Muscle layer of colon (tissue), 2 donors: ENCODE measurements around the gene ALDH9A1.
"Not testable (repeated sequence)": the region's sequence is repeated elsewhere in the genome, so short reads cannot be mapped to it uniquely, and the experiment has no call there.

Experiments
- H3K27ac ChIP-seq: one replicate; pipeline ENCODE4 v1.7.0; 2013; ENCODE audit warnings: low read depth, mild to moderate bottlenecking, low read length, moderate library complexity
- H3K27me3 ChIP-seq, 2 donors: one replicate each; pipeline ENCODE4 v1.7.0; 2013; ENCODE audit warnings: low read length in 2 of 2, mild to moderate bottlenecking in 2 of 2; ENCODE audit not compliant: insufficient read depth in 2 of 2, control insufficient read depth in 1 of 2
- H3K36me3 ChIP-seq: one replicate; pipeline ENCODE4 v1.7.0; 2013; ENCODE audit warnings: mild to moderate bottlenecking, low read length; ENCODE audit not compliant: insufficient read depth
- H3K4me1 ChIP-seq: one replicate; pipeline ENCODE4 v1.7.0; 2013; ENCODE audit warnings: mild to moderate bottlenecking, low read length; ENCODE audit not compliant: insufficient read depth
- H3K4me3 ChIP-seq, 2 donors: one replicate each; pipeline ENCODE4 v1.7.0; 2013; ENCODE audit warnings: low read length in 2 of 2, low read depth in 1 of 2, mild to moderate bottlenecking in 1 of 2, moderate library complexity in 1 of 2
- H3K9ac ChIP-seq: one replicate; pipeline ENCODE4 v1.7.0; 2013; ENCODE audit warnings: low read length
- H3K9me3 ChIP-seq: one replicate; pipeline ENCODE4 v1.7.0; 2013; ENCODE audit warnings: mild to moderate bottlenecking, low read length
- donor health status: abdominal sarcoma.
- donor health status: Adenocarcinoma of cecum.

The ALDH9A1 gene

GRCh38 chr1:165697881-165698760, at the start of gene ALDH9A1:
Gene ALDH9A1 (minus strand): TSS chr1:165698562. CDS start chr1:165698558, 4 bp downstream.
- no peaks in the 10 kb centered on the region for H3K36me3 ChIP-seq
- peak within 1 kb of the TSS; percentile 78 for H3K9ac ChIP-seq
- H3K9me3 ChIP-seq = no peaks in the 10 kb centered on the region
- H3K4me3 ChIP-seq = peak within 1 kb of the TSS; percentile 69 to 90
- H3K27ac ChIP-seq = peak within 1 kb of the TSS; percentile 89
- peaks cover 18% of the 10 kb centered on the region for H3K4me1 ChIP-seq
- H3K27me3 ChIP-seq = no peaks in the 10 kb centered on the region

- H3K9ac ChIP-seq = no peak overlapping the region
- no peak overlapping the region for H3K4me3 ChIP-seq
- no peak overlapping the region for H3K27ac ChIP-seq
- H3K9me3 ChIP-seq = no peaks in the 10 kb centered on the region
- H3K36me3 ChIP-seq = peaks cover 24% of the 10 kb centered on the region
- no peaks in the 10 kb centered on the region for H3K4me1 ChIP-seq
- H3K27me3 ChIP-seq = no peaks in the 10 kb centered on the region
These were observed 49.5 kb upstream of the ALDH9A1 start for GRCh38 chr1:165747632-165748447.

GRCh38 chr1:165744913-165745312, 46.6 kb upstream of the ALDH9A1 start:
- H3K27ac ChIP-seq, H3K9ac ChIP-seq, H3K4me1 ChIP-seq, H3K27me3 ChIP-seq, H3K9me3 ChIP-seq, H3K4me3 ChIP-seq: not testable (repeated sequence)
- H3K36me3 ChIP-seq = peaks cover 26% of the 10 kb centered on the region

GRCh38 chr1:165742194-165742593, 43.8 kb upstream of the ALDH9A1 start:
- Histone ChIP-seq H3K36me3 (peaks cover 26% of the 10 kb centered on the region), H3K27me3 (no peaks in the 10 kb centered on the region), H3K9ac (no peak overlapping the region), H3K4me1 (no peaks in the 10 kb centered on the region), H3K27ac (no peak overlapping the region), H3K9me3 (no peaks in the 10 kb centered on the region), H3K4me3 (no peak overlapping the region)

GRCh38 chr1:165738794-165739193, 40.4 kb upstream of the ALDH9A1 start:
- no peaks in the 10 kb centered on the region for H3K9me3 ChIP-seq
- no peak overlapping the region for H3K9ac ChIP-seq
- H3K27me3 ChIP-seq = no peaks in the 10 kb centered on the region
- H3K27ac ChIP-seq = no peak overlapping the region
- H3K4me1 ChIP-seq = no peaks in the 10 kb centered on the region
- H3K4me3 ChIP-seq = no peak overlapping the region
- H3K36me3 ChIP-seq = peaks cover 20% of the 10 kb centered on the region

GRCh38 chr1:165737196-165737595, 38.8 kb upstream of the ALDH9A1 start:
- H3K4me1 ChIP-seq = no peaks in the 10 kb centered on the region
- H3K36me3 ChIP-seq = peaks cover 11% of the 10 kb centered on the region
- no peaks in the 10 kb centered on the region for H3K27me3 ChIP-seq
- no peak overlapping the region for H3K27ac ChIP-seq
- no peak overlapping the region for H3K4me3 ChIP-seq
- no peaks in the 10 kb centered on the region for H3K9me3 ChIP-seq
- no peak overlapping the region for H3K9ac ChIP-seq

- no peak overlapping the region for H3K9ac ChIP-seq
- H3K36me3 ChIP-seq = no peaks in the 10 kb centered on the region
- no peak overlapping the region for H3K27ac ChIP-seq
- no peaks in the 10 kb centered on the region for H3K9me3 ChIP-seq
- H3K4me1 ChIP-seq = no peaks in the 10 kb centered on the region
- H3K4me3 ChIP-seq = no peak overlapping the region
- no peaks in the 10 kb centered on the region for H3K27me3 ChIP-seq
These were observed 36.5 kb upstream of the ALDH9A1 start for GRCh38 chr1:165734906-165735305.

GRCh38 chr1:165726841-165727240, 28.5 kb upstream of the ALDH9A1 start:
- Histone ChIP-seq H3K4me1 (no peaks in the 10 kb centered on the region), H3K27ac (no peak overlapping the region), H3K9ac (no peak overlapping the region), H3K27me3 (no peaks in the 10 kb centered on the region), H3K4me3 (no peak overlapping the region), H3K36me3 (peaks cover 20% of the 10 kb centered on the region), H3K9me3 (no peaks in the 10 kb centered on the region)

DNA sequence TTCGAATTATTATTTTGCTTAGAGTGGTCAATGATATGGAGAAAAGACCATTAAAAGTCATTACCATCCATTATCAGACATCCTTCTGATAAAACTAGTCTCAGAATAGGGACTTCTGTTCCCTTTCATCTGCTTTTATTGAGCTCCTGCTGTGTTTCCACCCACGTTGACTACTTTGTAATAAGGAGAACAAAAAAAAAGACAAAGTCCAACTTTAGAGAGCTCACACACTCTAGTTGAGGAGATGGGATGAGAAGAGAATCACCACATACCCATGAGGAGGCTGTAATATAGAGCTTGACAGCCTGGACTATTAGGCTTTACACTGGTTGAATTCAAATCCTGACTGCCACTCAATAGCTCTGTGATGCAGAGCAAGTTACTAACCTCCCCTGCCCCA, 27.8 kb upstream of the ALDH9A1 start:
- Histone ChIP-seq H3K4me3 (no peak overlapping the region), H3K27me3 (no peaks in the 10 kb centered on the region), H3K36me3 (peaks cover 20% of the 10 kb centered on the region), H3K9ac (no peak overlapping the region), H3K9me3 (no peaks in the 10 kb centered on the region), H3K27ac (no peak overlapping the region), H3K4me1 (no peaks in the 10 kb centered on the region)

GRCh38 chr1:165717918-165718515, 19.7 kb upstream of the ALDH9A1 start:
- Histone ChIP-seq H3K4me3 (no peak overlapping the region), H3K27ac (no peak overlapping the region), H3K27me3 (no peaks in the 10 kb centered on the region), H3K4me1 (no peaks in the 10 kb centered on the region), H3K36me3 (no peaks in the 10 kb centered on the region), H3K9me3 (no peaks in the 10 kb centered on the region), H3K9ac (no peak overlapping the region)

GRCh38 chr1:165716265-165717051, 18.1 kb upstream of the ALDH9A1 start:
- not testable (repeated sequence) for H3K4me3 ChIP-seq, H3K9me3 ChIP-seq, H3K36me3 ChIP-seq, H3K4me1 ChIP-seq, H3K27me3 ChIP-seq, H3K27ac ChIP-seq, H3K9ac ChIP-seq
